Kidney tubule cell (primary cell): ENCODE measurements around the gene LYPD6B.

Source experiments
- DNase-seq: peaks from one replicate; pipeline ENCODE4 v3.0.0-alpha.2; 2018; ENCODE audit warnings: low spot score

The LYPD6B gene

GRCh38 chr2:149038442-149039212 lies at the start of gene LYPD6B:
TSS of gene LYPD6B (plus strand) at chr2:149038699. CDS start at chr2:149130949, 92,250 bp downstream.
- peak; percentile 28 for DNase-seq

DNA sequence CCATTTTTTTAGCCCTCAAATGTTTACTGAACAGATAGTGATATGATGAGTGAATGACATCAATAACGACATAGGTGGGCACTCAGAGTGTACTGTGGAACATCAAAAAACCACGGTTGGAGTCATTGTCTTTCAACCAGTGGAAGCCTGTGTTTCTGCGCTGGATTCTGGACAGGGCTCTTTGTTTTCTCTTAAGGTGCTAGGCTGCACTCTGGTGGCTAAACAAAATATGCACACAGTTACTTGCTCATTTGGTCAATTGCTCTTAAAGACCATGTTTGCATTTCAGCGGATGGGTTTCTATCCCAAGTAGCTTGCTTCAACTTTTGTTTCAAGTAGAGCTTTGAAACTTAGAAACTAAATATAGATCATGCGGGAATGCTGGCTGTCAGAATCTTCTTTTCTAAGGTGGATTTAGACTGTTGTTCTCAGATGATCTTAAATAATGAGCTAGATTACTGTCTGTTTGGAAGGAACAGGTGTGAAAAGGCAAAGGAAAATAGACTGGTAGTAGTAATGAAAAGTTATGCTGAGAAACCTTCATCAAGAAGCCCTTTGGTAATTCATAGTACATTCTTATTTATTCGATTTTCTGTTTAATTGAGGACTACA lies 48.5 kb upstream of the LYPD6B start:
- peak; percentile 79 for DNase-seq

- DNase-seq: no peak
Measured at GRCh38 chr2:148990968-148991367, 47.5 kb upstream of the LYPD6B start.

GRCh38 chr2:148992448-148992847 lies 46.1 kb upstream of the LYPD6B start:
- no peak for DNase-seq

DNA sequence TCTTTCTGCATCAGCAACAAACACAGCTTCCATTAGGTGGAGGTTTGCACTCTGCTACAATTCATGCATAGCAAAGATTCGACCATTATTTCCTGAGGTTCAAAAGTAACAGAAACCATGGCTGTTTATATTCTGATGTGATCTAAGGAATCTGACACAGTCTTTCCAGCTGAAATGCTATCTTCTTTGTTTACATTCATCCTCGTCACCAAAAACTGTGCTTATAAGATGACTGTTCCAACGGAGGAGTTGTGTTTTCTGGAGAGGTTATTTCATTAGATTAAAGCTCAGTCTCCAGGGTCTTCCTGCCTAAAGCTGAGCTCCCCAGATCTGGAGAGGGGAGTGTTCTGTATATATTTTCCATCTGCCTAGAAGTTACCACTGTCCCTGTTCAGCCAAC lies 45.1 kb upstream of the LYPD6B start:
- no peak for DNase-seq

DNA sequence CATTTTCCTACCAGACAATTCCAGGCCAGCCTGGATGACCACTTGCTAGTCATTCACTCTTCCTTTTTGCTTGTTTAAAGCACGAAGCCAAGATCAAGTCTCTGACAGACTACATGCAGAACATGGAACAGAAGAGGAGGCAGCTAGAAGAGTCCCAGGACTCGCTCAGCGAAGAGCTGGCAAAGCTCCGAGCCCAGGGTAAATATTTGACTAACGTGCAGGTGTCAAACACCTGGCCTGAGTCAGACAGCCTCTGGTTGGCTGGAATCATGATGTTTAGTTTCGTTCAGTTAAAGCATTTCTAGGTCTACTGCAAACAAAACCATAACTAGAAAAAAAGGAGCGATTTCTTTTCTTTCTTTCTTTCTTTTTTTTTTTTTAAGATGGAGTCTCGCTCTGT lies 44.2 kb upstream of the LYPD6B start:
- peak; percentile 58 for DNase-seq

DNA sequence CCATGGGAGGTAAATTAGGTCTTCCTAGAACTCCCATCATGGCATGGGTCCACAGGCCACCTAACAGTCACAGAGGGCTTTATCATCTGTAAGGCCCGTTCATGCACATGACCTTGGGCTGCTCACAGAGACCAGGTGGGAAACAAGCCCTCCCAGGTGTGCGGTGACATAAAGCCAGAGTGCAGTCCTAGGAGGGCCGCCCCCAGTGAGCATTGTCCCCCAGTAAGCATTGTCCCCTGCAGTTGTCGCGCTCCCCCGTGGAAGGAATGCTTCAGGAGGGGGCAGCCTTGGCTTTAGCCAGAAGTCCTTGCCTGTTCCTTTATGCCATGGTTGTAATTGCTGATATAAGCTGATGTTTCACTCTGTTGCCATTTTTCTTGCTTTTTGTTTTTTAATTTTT lies 41.7 kb upstream of the LYPD6B start:
- DNase-seq: no peak

GRCh38 chr2:148998165-148998830 lies 40.2 kb upstream of the LYPD6B start:
- DNase-seq: no peak

- no peak for DNase-seq
Measured at GRCh38 chr2:148998831-148999200, 39.7 kb upstream of the LYPD6B start.

GRCh38 chr2:148999451-148999921 lies 39.0 kb upstream of the LYPD6B start:
- DNase-seq: no peak

DNA sequence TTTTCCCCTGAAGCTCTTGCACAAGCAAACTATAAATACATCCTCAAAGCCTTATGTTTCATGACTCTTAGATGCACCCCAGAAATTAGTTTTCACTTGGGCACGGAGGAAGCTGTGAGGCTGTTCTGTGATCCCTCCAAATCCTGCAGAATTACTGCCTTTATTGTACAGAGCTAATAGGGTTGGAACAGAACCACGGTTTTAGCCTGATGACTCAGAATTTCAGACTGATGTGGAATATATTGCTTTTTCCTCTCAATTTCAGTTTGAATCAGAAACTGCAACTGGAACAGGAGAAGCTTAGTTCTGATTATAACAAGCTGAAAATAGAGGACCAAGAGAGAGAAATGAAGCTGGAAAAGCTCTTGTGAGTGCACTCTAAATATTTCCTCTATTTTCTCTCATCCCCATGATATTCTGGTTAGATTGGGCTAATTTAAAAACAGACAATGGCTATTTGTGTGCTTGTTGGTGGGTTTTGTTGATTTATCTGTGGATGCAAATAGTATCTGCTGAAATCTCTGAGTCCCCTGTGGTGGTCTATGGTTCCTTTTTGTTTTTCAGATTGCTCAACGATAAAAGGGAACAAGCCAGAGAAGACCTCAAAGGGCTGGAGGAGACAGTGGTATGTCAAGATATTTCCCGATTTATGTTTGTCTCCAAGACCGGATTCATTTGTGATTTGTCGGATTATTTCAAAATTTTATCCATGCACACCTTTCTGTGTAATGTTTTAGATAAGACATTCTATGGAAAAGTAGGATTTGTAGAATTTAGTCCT lies 38.2 kb upstream of the LYPD6B start:
- no peak for DNase-seq

GRCh38 chr2:149001496-149001895 lies 37.0 kb upstream of the LYPD6B start:
- DNase-seq: no peak

DNA sequence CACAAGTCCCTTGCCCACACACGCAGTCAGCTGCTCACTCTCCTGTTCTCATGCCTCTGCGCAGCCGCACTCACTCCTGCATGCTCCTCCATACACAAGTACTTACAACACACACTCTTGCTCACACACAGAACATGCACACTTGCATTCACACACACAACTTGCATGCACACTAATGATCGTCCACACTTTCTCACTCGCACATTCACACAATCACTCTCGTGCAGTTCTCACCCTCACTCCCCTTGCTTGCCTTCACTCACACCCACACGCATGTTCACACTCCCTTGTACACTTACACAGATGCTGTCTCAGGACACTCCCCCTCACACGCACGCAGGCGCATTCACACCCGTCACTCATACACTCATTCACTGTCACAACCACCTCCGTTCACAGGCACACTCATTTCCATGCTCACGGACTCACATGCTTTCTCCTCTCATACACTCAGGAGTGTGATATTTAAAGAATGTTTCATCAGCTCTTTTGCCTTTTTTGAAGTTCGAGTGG lies 36.1 kb upstream of the LYPD6B start:
- DNase-seq: no peak

- no peak for DNase-seq
Measured at GRCh38 chr2:149002891-149003740, 35.4 kb upstream of the LYPD6B start.

- DNase-seq: peak; percentile 18
Measured at GRCh38 chr2:149004836-149005235, 33.7 kb upstream of the LYPD6B start.

GRCh38 chr2:149005471-149006077 lies 32.9 kb upstream of the LYPD6B start:
- no peak for DNase-seq

DNA sequence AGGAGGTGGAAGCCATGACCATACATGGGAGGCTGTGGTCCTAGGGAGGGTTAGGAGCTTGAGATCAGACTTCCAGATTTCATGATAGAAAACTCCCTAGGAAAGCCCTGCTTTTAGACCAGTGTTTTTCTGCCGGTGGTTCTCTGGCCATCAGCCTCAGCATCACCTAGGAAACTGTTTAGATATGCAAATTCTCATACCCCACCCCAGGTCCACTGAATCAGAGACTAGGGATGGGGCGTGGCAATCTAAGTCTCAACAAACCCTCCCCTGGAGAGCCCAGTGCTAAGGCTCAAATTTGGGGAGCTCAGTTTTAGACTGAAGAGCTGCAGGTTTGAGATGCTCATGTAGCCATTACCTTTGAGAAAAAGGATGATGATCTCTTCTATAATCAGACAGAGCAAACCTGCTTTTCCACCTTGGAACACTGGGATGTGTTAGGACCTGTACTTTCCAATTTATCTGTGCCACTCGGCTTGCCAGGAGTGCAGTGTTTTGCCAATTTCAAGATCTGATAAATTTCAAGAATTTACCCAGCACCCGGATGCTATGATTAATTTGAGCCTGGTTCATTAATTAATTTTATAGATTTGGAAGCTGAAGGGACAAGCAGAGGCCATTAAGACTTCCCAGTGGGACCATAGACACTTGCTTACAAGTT lies 31.5 kb upstream of the LYPD6B start:
- no peak for DNase-seq

- no peak for DNase-seq
Measured at GRCh38 chr2:149008381-149008780, 30.1 kb upstream of the LYPD6B start.

- DNase-seq: no peak
Measured at GRCh38 chr2:149009576-149010461, 28.7 kb upstream of the LYPD6B start.
